H1 (cell line): Measurements from ENCODE around the gene CEP120. TPM values are rescaled to one million over a fixed set of nuclear protein-coding genes. Genes with fewer than 3 reads are reported as not detected.

Source experiments
- ASH2L ChIP-seq: fragments of 200-600, 300-600 bp; sonication (generic); IDR thresholded peaks from one replicate; pipeline ENCODE4 v1.7.1; 2017; ENCODE audit warnings: low read length
- RBBP5 ChIP-seq: IDR thresholded peaks from 2 replicates; pipeline ENCODE4 v1.7.1; 2012; ENCODE audit warnings: low read depth, mild to moderate bottlenecking, inconsistent platforms, low read length, moderate library complexity, borderline replicate concordance
- TAF7 ChIP-seq: optimal IDR thresholded peaks from 2 replicates; pipeline ENCODE3; 2011; ENCODE audit warnings: low read depth, mild to moderate bottlenecking, inconsistent platforms, low read length, moderate library complexity, borderline replicate concordance
- polyA plus RNA-seq, 7 experiments: library from polyadenylated mRNA; depleted of rRNA in 3 of 7; stranded (reverse) in 5 of 7; unstranded in 2 of 7; fragments of >200 nt in 5 of 7; fragments of 200-250 nt in 2 of 7; gene quantifications; 1 replicate in 5 of 7; 2 replicates in 1 of 7; 4 replicates in 1 of 7; pipeline versions ENCODE4 v1.2.1 to v1.2.3, GENCODE V29; 2011 to 2013; ENCODE audit warnings: missing spikeins in 2 of 7, mixed read lengths in 2 of 7
- total RNA-seq: library from RNA; stranded (reverse); fragmentation: NEBNext Ultra II Directional; extraction: Animal tissue kit (Norgen Biotek cat#: 25700); gene quantifications from 2 replicates; pipeline ENCODE4 v1.2.1, GENCODE V29; 2021
- TF ChIP-seq, protein P1 (sequence below), 3 experiments: IDR thresholded peaks; 1 replicate in 2 of 3; 2 replicates in 1 of 3; pipeline versions ENCODE4 v1.5.1 to v1.6.1; 2011; ENCODE audit warnings: low read length in 3 of 3, mild to moderate bottlenecking in 3 of 3, inconsistent platforms in 2 of 3, low read depth in 1 of 3, moderate library complexity in 1 of 3; ENCODE audit not compliant: insufficient read depth in 1 of 3; ENCODE audit errors: control extremely low read depth in 1 of 3

The CEP120 gene
- total and polyA plus RNA-seq, 2 of the 8 experiments (the other 6 are each of a cell fraction or from before 2014, with no cell fraction given), result 9.3 to 17.9 TPM

- no peak for TF ChIP-seq TAF7
- TF ChIP-seq RBBP5, result no peak
- TF ChIP-seq ASH2L, result no peak
- TF ChIP-seq, protein P1, sequence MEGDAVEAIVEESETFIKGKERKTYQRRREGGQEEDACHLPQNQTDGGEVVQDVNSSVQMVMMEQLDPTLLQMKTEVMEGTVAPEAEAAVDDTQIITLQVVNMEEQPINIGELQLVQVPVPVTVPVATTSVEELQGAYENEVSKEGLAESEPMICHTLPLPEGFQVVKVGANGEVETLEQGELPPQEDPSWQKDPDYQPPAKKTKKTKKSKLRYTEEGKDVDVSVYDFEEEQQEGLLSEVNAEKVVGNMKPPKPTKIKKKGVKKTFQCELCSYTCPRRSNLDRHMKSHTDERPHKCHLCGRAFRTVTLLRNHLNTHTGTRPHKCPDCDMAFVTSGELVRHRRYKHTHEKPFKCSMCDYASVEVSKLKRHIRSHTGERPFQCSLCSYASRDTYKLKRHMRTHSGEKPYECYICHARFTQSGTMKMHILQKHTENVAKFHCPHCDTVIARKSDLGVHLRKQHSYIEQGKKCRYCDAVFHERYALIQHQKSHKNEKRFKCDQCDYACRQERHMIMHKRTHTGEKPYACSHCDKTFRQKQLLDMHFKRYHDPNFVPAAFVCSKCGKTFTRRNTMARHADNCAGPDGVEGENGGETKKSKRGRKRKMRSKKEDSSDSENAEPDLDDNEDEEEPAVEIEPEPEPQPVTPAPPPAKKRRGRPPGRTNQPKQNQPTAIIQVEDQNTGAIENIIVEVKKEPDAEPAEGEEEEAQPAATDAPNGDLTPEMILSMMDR (IDR thresholded peaks at IDR 0.05; ENCODE audit: control extremely low read depth in 1 of 3, insufficient read depth in 1 of 3, low read depth in 1 of 3, low read length in 3 of 3), result no peak
These were observed 64.5 kb downstream of the CEP120 start (continued) for GRCh38 chr5:123358751-123359150.
